ENCODE data around the gene RGS5. TPM values are rescaled to one million over a fixed set of nuclear protein-coding genes. Genes with fewer than 3 reads are reported as not detected.
A peak's percentile ranks its signal among the peaks of the same experiment; 100 is the strongest.

The RGS5 gene
- total RNA-seq, 3 donors from 2014 or later (not counting 1 experiment from before 2014, with no cell fraction given) = 0.12 to 0.30 (median 0.14) TPM

GRCh38 chr1:163178628-163179027, 24.1 kb downstream of the RGS5 start:
- DNase-seq (no peak), ATAC-seq (no peak)
- Mint-ChIP-seq H3K27ac (no peak overlapping the region), H3K4me1 (no peaks in the 10 kb centered on the region), H3K9me3 (no peaks in the 10 kb centered on the region), H3K4me3 (no peak overlapping the region), H3K36me3 (no peaks in the 10 kb centered on the region), H3K27me3 (ENCODE audit: low read depth in 2 of 2) (peaks cover 4 to 12% of the 10 kb centered on the region in 2 donors)
- H3K27ac ChIP-seq (ENCODE audit: low read length) = no peak overlapping the region
- H3K9me3 ChIP-seq (ENCODE audit: control insufficient read depth, insufficient read depth, low read length) = no peaks in the 10 kb centered on the region
- TF ChIP-seq CTCF (IDR thresholded peaks at IDR 0.05) = no peak
- H3K27me3 ChIP-seq (ENCODE audit: control insufficient read depth, insufficient read depth, low read length) = no peaks in the 10 kb centered on the region
- no peaks in the 10 kb centered on the region for H3K4me1 ChIP-seq (ENCODE audit: control insufficient read depth, insufficient read depth, low read length)
- H3K4me3 ChIP-seq (ENCODE audit: low read length) = no peak overlapping the region
- intact Hi-C loops (cut with micrococcal nuclease) = no loop called here
- H3K36me3 ChIP-seq (ENCODE audit: control insufficient read depth, insufficient read depth, low read length) = no peaks in the 10 kb centered on the region
- 95% methylated on average over 2 of the region's 2 CpGs for WGBS (ENCODE audit: insufficient coverage)

GRCh38 chr1:163176797-163177196, 25.9 kb downstream of the RGS5 start:
- 91% methylated on average over 4 of the region's 4 CpGs for WGBS (ENCODE audit: insufficient coverage)
- no peaks in the 10 kb centered on the region for H3K9me3 Mint-ChIP-seq
- no peaks in the 10 kb centered on the region for H3K9me3 ChIP-seq (ENCODE audit: control insufficient read depth, insufficient read depth, low read length)
- no peak overlapping the region for H3K27ac ChIP-seq (ENCODE audit: low read length)
- H3K27ac Mint-ChIP-seq = no peak overlapping the region
- no peak for TF ChIP-seq CTCF (IDR thresholded peaks at IDR 0.05)
- H3K4me1 Mint-ChIP-seq = no peaks in the 10 kb centered on the region
- peaks cover 4 to 12% of the 10 kb centered on the region in 2 donors for H3K27me3 Mint-ChIP-seq (ENCODE audit: low read depth in 2 of 2)
- no peak for DNase-seq
- intact Hi-C loops (cut with micrococcal nuclease) = no loop called here
- H3K36me3 ChIP-seq (ENCODE audit: control insufficient read depth, insufficient read depth, low read length) = no peaks in the 10 kb centered on the region
- no peak overlapping the region for H3K4me3 Mint-ChIP-seq
- H3K36me3 Mint-ChIP-seq = no peaks in the 10 kb centered on the region
- no peak overlapping the region for H3K4me3 ChIP-seq (ENCODE audit: low read length)
- H3K27me3 ChIP-seq (ENCODE audit: control insufficient read depth, insufficient read depth, low read length) = no peaks in the 10 kb centered on the region
- H3K4me1 ChIP-seq (ENCODE audit: control insufficient read depth, insufficient read depth, low read length) = no peaks in the 10 kb centered on the region
- no peak for ATAC-seq

- H3K27me3 Mint-ChIP-seq (ENCODE audit: low read depth in 2 of 2) = peaks cover 5 to 19% of the 10 kb centered on the region in 2 donors
- TF ChIP-seq CTCF (IDR thresholded peaks at IDR 0.05) = peak; percentile 35
- WGBS (ENCODE audit: insufficient coverage) = 52% methylated on average over 18 of the region's 18 CpGs
- no peak overlapping the region for H3K4me3 ChIP-seq (ENCODE audit: low read length)
- no peaks in the 10 kb centered on the region for H3K27me3 ChIP-seq (ENCODE audit: control insufficient read depth, insufficient read depth, low read length)
- H3K4me1 Mint-ChIP-seq = no peaks in the 10 kb centered on the region
- peak in 1 of 2 donors; percentile 40 for DNase-seq
- no peaks in the 10 kb centered on the region for H3K4me1 ChIP-seq (ENCODE audit: control insufficient read depth, insufficient read depth, low read length)
- no peak overlapping the region for H3K27ac ChIP-seq (ENCODE audit: low read length)
- H3K36me3 ChIP-seq (ENCODE audit: control insufficient read depth, insufficient read depth, low read length) = no peaks in the 10 kb centered on the region
- H3K4me3 Mint-ChIP-seq = no peak overlapping the region
- H3K27ac Mint-ChIP-seq = no peak overlapping the region
- no peaks in the 10 kb centered on the region for H3K9me3 ChIP-seq (ENCODE audit: control insufficient read depth, insufficient read depth, low read length)
- no peak for ATAC-seq
- intact Hi-C loops (cut with micrococcal nuclease) = loop anchor here (5.0 kb wide), 1 partner anchor 327 kb away; no protein-coding TSS in a partner anchor
- no peaks in the 10 kb centered on the region for H3K9me3 Mint-ChIP-seq
- H3K36me3 Mint-ChIP-seq = no peaks in the 10 kb centered on the region
These were observed 27.9 kb downstream of the RGS5 start for GRCh38 chr1:163174524-163175437.
